ENCODE measurements around the gene PBX2.

The PBX2 gene

GRCh38 chr6:32153564-32154513, 36.2 kb downstream of the PBX2 start, which contains the start of gene PPT2:
Gene PPT2 (plus strand): TSS chr6:32154141. CDS start chr6:32154595, 454 bp downstream.
- peak within 1 kb of the TSS; percentile 94 for H3K27ac ChIP-seq (ENCODE audit: low read depth, low read length)
- H3K9ac ChIP-seq (ENCODE audit: low read depth, low read length): peak within 1 kb of the TSS; percentile 90
- peaks cover 27% of the 10 kb centered on the region for H3K4me1 ChIP-seq (ENCODE audit: control insufficient read depth, insufficient read depth, low read length)
- H3K4me3 ChIP-seq (ENCODE audit: low read depth, low read length): peak within 1 kb of the TSS; percentile 97
- H3K27me3 ChIP-seq (ENCODE audit: control insufficient read depth, insufficient read depth, low read length): peaks cover 41% of the 10 kb centered on the region
- H3K36me3 ChIP-seq (ENCODE audit: control insufficient read depth, insufficient read depth, low read length): peaks cover 32% of the 10 kb centered on the region
- no peaks in the 10 kb centered on the region for H3K9me3 ChIP-seq (ENCODE audit: control insufficient read depth, insufficient read depth, low read length)

- peak overlapping the region; percentile 58; the same call in 1 of the 2 replicates for H3K9ac ChIP-seq (ENCODE audit: low read depth, low read length)
- H3K27ac ChIP-seq (ENCODE audit: low read depth, low read length): peak overlapping the region; percentile 94
- peak overlapping the region; percentile 97 for H3K4me3 ChIP-seq (ENCODE audit: low read depth, low read length)
- peaks cover 27% of the 10 kb centered on the region for H3K4me1 ChIP-seq (ENCODE audit: control insufficient read depth, insufficient read depth, low read length)
- peaks cover 24% of the 10 kb centered on the region for H3K36me3 ChIP-seq (ENCODE audit: control insufficient read depth, insufficient read depth, low read length)
- no peaks in the 10 kb centered on the region for H3K9me3 ChIP-seq (ENCODE audit: control insufficient read depth, insufficient read depth, low read length)
- H3K27me3 ChIP-seq (ENCODE audit: control insufficient read depth, insufficient read depth, low read length): peaks cover 41% of the 10 kb centered on the region
Observed at GRCh38 chr6:32152769-32153563, 37.0 kb downstream of the PBX2 start.

GRCh38 chr6:32151863-32152768, 37.9 kb downstream of the PBX2 start, which contains the start of gene PRRT1:
Gene PRRT1 (minus strand): TSS chr6:32151939. CDS start chr6:32151827, 112 bp downstream.
- Histone ChIP-seq H3K36me3 (ENCODE audit: control insufficient read depth, insufficient read depth, low read length) (peaks cover 15% of the 10 kb centered on the region), H3K4me3 (ENCODE audit: low read depth, low read length) (peak within 1 kb of the TSS; percentile 97), H3K4me1 (ENCODE audit: control insufficient read depth, insufficient read depth, low read length) (peaks cover 27% of the 10 kb centered on the region), H3K9ac (ENCODE audit: low read depth, low read length) (no peak within 1 kb of the TSS), H3K27ac (ENCODE audit: low read depth, low read length) (peak within 1 kb of the TSS; percentile 94), H3K27me3 (ENCODE audit: control insufficient read depth, insufficient read depth, low read length) (peaks cover 41% of the 10 kb centered on the region), H3K9me3 (ENCODE audit: control insufficient read depth, insufficient read depth, low read length) (no peaks in the 10 kb centered on the region)

DNA sequence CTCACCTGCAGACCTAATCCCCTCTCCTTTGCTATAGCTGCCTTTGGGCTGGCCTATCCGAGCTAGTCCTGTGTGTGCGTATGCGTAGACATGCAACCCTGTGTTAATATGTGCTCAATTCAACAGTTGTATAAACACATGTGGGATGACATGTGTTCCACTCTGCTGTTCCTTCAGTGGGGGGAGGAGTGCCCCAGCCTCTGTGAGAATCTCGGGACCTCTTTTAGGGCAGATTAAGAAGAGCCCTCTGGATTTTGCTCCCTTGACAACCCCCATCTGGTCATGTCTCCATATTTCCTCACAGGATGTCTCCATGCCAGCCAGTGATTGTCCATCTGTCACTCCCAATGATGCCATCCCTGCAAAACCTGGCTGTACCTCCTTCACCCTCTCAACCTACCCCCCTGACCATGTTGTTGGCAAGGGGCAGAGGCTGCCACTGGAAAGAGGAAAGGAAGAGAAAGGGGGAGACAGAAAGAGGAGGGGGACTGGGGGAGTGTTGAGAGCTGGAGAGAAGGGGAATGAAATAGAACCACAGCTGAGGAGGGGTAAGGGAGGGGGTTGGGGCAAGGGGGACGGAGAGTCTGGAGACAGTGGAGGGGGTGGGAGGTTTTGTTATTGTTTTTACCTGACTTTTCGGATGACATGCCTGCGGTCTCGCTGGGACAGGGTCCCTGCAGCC, 38.7 kb downstream of the PBX2 start:
- Histone ChIP-seq H3K9me3 (ENCODE audit: control insufficient read depth, insufficient read depth, low read length) (no peaks in the 10 kb centered on the region), H3K4me3 (ENCODE audit: low read depth, low read length) (peak overlapping the region; percentile 36; the same call in 1 of the 2 replicates), H3K27ac (ENCODE audit: low read depth, low read length) (no peak overlapping the region), H3K27me3 (ENCODE audit: control insufficient read depth, insufficient read depth, low read length) (peaks cover 41% of the 10 kb centered on the region), H3K36me3 (ENCODE audit: control insufficient read depth, insufficient read depth, low read length) (peaks cover 8% of the 10 kb centered on the region), H3K9ac (ENCODE audit: low read depth, low read length) (no peak overlapping the region), H3K4me1 (ENCODE audit: control insufficient read depth, insufficient read depth, low read length) (peaks cover 33% of the 10 kb centered on the region)

GRCh38 chr6:32149932-32150870, 39.8 kb downstream of the PBX2 start:
- Histone ChIP-seq H3K9ac (ENCODE audit: low read depth, low read length) (no peak overlapping the region), H3K27me3 (ENCODE audit: control insufficient read depth, insufficient read depth, low read length) (peaks cover 41% of the 10 kb centered on the region), H3K4me1 (ENCODE audit: control insufficient read depth, insufficient read depth, low read length) (peaks cover 39% of the 10 kb centered on the region), H3K9me3 (ENCODE audit: control insufficient read depth, insufficient read depth, low read length) (no peaks in the 10 kb centered on the region), H3K27ac (ENCODE audit: low read depth, low read length) (no peak overlapping the region), H3K4me3 (ENCODE audit: low read depth, low read length) (peak overlapping the region; percentile 57), H3K36me3 (ENCODE audit: control insufficient read depth, insufficient read depth, low read length) (peaks cover 1% of the 10 kb centered on the region; the same call in 1 of the 2 replicates)

DNA sequence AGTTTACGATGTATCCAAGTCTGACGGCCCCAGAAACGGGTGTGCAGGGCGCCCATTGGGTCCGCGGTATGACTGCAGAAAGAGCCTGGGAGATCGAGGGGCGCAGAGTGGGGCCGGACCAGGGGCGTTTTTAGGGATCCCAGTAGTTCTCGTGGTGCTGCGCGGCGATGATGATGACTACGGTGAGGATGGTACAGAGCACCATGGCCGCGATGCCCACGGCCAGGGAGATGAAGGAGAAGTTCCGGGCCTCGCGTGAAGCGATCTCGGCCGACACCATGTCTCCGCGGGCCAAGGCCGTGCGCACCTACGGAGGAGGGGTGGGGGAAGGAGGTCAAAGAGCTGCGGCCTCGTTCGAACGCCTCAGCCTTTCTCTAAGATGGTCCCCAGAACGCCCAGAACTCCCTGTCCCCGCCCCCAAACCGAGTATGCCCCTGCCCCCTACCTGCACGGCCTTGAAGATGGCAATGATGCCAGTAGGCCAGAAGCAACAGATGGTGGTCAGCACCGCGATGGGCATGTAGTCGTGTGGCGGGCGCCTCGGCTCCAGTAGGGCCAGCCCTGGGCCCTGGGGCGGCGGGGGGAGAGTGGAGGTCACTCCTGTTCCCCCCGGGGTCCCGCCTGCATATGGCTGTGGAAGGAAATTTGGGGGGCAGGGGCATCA, 40.8 kb downstream of the PBX2 start:
- no peak overlapping the region for H3K27ac ChIP-seq (ENCODE audit: low read depth, low read length)
- H3K9me3 ChIP-seq (ENCODE audit: control insufficient read depth, insufficient read depth, low read length): no peaks in the 10 kb centered on the region
- peaks cover 39% of the 10 kb centered on the region for H3K4me1 ChIP-seq (ENCODE audit: control insufficient read depth, insufficient read depth, low read length)
- H3K27me3 ChIP-seq (ENCODE audit: control insufficient read depth, insufficient read depth, low read length): peaks cover 41% of the 10 kb centered on the region
- H3K4me3 ChIP-seq (ENCODE audit: low read depth, low read length): peak overlapping the region; percentile 61
- no peaks in the 10 kb centered on the region for H3K36me3 ChIP-seq (ENCODE audit: control insufficient read depth, insufficient read depth, low read length)
- H3K9ac ChIP-seq (ENCODE audit: low read depth, low read length): no peak overlapping the region

DNA sequence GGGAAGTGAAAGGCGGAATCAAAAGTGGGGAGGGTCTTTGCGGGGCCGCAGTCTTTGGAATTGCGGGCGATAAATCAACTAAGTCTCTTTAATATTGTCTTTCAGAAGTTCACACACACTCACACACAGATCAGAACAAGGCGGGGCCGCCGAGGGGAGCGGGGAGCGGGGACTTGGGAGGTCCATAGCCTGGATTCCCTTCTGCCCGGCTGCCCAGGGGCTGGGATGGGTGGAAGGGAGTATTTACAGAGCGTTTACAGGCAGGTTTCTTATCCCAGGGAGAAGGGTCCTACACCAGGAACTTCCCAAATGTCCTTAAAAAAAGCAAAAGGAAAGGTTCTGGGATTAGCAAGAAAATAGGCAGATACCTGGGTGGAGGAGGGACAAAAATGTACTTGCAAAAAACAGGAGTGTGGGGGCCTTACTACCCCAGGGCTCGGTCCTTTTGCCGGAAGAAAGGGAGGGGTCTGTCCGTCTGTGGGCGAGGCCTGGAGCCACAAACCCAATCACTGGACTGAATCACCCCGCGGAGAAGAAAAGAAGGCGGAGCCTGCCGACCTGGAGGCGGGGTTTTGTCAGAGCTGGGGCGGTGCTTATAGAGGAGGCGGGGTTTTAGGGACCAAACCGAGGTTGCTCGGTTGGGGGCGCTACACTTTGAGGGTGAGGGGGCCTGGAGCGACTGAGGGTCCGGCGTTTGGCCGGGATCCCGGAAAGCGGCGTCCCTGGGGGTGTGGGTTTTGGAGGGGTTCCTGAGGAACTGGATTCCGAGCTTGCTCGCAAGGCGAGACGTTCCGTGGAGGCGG, 41.5 kb downstream of the PBX2 start:
- no peak overlapping the region for H3K9ac ChIP-seq (ENCODE audit: low read depth, low read length)
- no peaks in the 10 kb centered on the region for H3K36me3 ChIP-seq (ENCODE audit: control insufficient read depth, insufficient read depth, low read length)
- H3K9me3 ChIP-seq (ENCODE audit: control insufficient read depth, insufficient read depth, low read length): no peaks in the 10 kb centered on the region
- no peak overlapping the region for H3K27ac ChIP-seq (ENCODE audit: low read depth, low read length)
- H3K4me1 ChIP-seq (ENCODE audit: control insufficient read depth, insufficient read depth, low read length): peaks cover 39% of the 10 kb centered on the region
- peak overlapping the region; percentile 61 for H3K4me3 ChIP-seq (ENCODE audit: low read depth, low read length)
- H3K27me3 ChIP-seq (ENCODE audit: control insufficient read depth, insufficient read depth, low read length): peaks cover 41% of the 10 kb centered on the region

- Histone ChIP-seq H3K9me3 (ENCODE audit: control insufficient read depth, insufficient read depth, low read length) (no peaks in the 10 kb centered on the region), H3K9ac (ENCODE audit: low read depth, low read length) (no peak overlapping the region), H3K4me1 (ENCODE audit: control insufficient read depth, insufficient read depth, low read length) (peaks cover 32% of the 10 kb centered on the region), H3K4me3 (ENCODE audit: low read depth, low read length) (peak overlapping the region; percentile 56; the same call in 1 of the 2 replicates), H3K27ac (ENCODE audit: low read depth, low read length) (no peak overlapping the region), H3K27me3 (ENCODE audit: control insufficient read depth, insufficient read depth, low read length) (peaks cover 36% of the 10 kb centered on the region), H3K36me3 (ENCODE audit: control insufficient read depth, insufficient read depth, low read length) (no peaks in the 10 kb centered on the region)
Observed at GRCh38 chr6:32147401-32148132, 42.4 kb downstream of the PBX2 start.

Measured in HUES48 (cell line).